ENCODE results near the gene EGF. TPM values are rescaled to one million over a fixed set of nuclear protein-coding genes. Genes with fewer than 3 reads are reported as not detected.

EGF gene
- total RNA-seq, 1 experiment from 2014 or later = 1.5 TPM

GRCh38 chr4:109879636-109880314 is 32.9 kb upstream of the EGF start:
- no CpG with 5 or more reads among the region's 7 CpGs for WGBS (ENCODE audit: extremely low coverage, insufficient read length, low lambda C conversion rate)
- H3K18ac ChIP-seq (ENCODE audit: insufficient read length, low read depth, low read length) = no peak overlapping the region
- Mint-ChIP-seq H3K36me3 (ENCODE audit: insufficient read depth in 1 of 3, low read depth in 3 of 3) (peaks cover 0 to 5% (median 0%) of the 10 kb centered on the region in 3 experiments; a peak in 2 of 7 replicates), H3K4me1 (no peaks in the 10 kb centered on the region), H3K27ac (peak overlapping the region in 1 of 3 experiments; percentile 56; a peak in 1 of 7 replicates), H3K4me3 (no peak overlapping the region; a peak in 1 of 5 replicates), H3K9me3 (peaks cover 0 to 3% of the 10 kb centered on the region in 2 experiments; a peak in 2 of 5 replicates), H3K27me3 (ENCODE audit: low read depth) (no peaks in the 10 kb centered on the region)
- no peaks in the 10 kb centered on the region for H3K27me3 ChIP-seq (ENCODE audit: insufficient read depth, low read length)
- H3K4me1 ChIP-seq (ENCODE audit: insufficient read depth, low read length) = no peaks in the 10 kb centered on the region
- peaks cover 3% of the 10 kb centered on the region for H3K23me2 ChIP-seq (ENCODE audit: insufficient read length, low read depth, low read length, poor library complexity, severe bottlenecking)
- H3K4me2 ChIP-seq (ENCODE audit: insufficient read depth, insufficient read length, low read length) = no peak overlapping the region
- no peak overlapping the region for H4K5ac ChIP-seq (ENCODE audit: insufficient read length, low read depth, low read length)
- no peak for DNase-seq
- H3K79me1 ChIP-seq (ENCODE audit: insufficient read depth, low read depth, low read length, poor library complexity, severe bottlenecking) = no peaks in the 10 kb centered on the region
- no peak overlapping the region for H2BK120ac ChIP-seq (ENCODE audit: low read depth, low read length, poor library complexity, severe bottlenecking)
- no peak overlapping the region for H3K27ac ChIP-seq (ENCODE audit: insufficient read length, low read depth, low read length)
- H3K4ac ChIP-seq (ENCODE audit: low read depth, low read length) = no peak overlapping the region
- no peak overlapping the region; the same call in 1 of the 2 replicates for H3K14ac ChIP-seq (ENCODE audit: insufficient read depth, low read length)
- no peak overlapping the region for H2AK5ac ChIP-seq (ENCODE audit: insufficient read length, low read length)
- TF ChIP-seq CTCF (conservative IDR thresholded peaks at IDR 0.05) = no peak
- H2BK20ac ChIP-seq (ENCODE audit: low read depth, low read length, poor library complexity, severe bottlenecking) = no peak overlapping the region
- H4K20me1 ChIP-seq (ENCODE audit: control insufficient read depth, insufficient read depth, insufficient read length) = no peaks in the 10 kb centered on the region
- H2AFZ ChIP-seq (ENCODE audit: low read length) = no peak overlapping the region
- H3K79me2 ChIP-seq (ENCODE audit: insufficient read depth, low read length) = no peaks in the 10 kb centered on the region
- no peak overlapping the region for H2BK12ac ChIP-seq (ENCODE audit: insufficient read length, low read depth, low read length)
- no peak overlapping the region for H4K91ac ChIP-seq (ENCODE audit: insufficient read length, low read depth, low read length)
- no peak overlapping the region for H3K23ac ChIP-seq (ENCODE audit: insufficient read length, low read depth, low read length)
- no peak overlapping the region for H2BK15ac ChIP-seq (ENCODE audit: low read depth, low read length)
- H2BK5ac ChIP-seq (ENCODE audit: insufficient read length, low read length) = no peak overlapping the region
- no peak overlapping the region for H3T11ph ChIP-seq (ENCODE audit: low read length)
- no peaks in the 10 kb centered on the region for H3K9me3 ChIP-seq (ENCODE audit: control insufficient read depth, low read depth, low read length)
- no peak overlapping the region for H3K9ac ChIP-seq (ENCODE audit: extremely low read depth, insufficient read length, low read length)
- H4K8ac ChIP-seq (replicated peaks; ENCODE audit: insufficient read length, low read depth, low read length) = no peak overlapping the region
- no peak overlapping the region for H3K56ac ChIP-seq (ENCODE audit: insufficient read length, low read depth, low read length)
